Gastroesophageal sphincter (tissue), 3 donors: ENCODE measurements around the gene ZIM2.

ENCODE experiments used
- CTCF ChIP-seq, 4 experiments: fragments of 200-600 bp in 2 of 4; fragments of 450-650 bp in 2 of 4; sonication (generic) in 1 of 4; IDR thresholded peaks; one replicate each; pipeline ENCODE4 v1.5.1; 2017 to 2019; ENCODE audit warnings: antibody characterized with exemption in 4 of 4, mild to moderate bottlenecking in 2 of 4, moderate library complexity in 2 of 4
- EP300 ChIP-seq: sonication (generic); formaldehyde crosslinking; IDR thresholded peaks from one replicate; pipeline ENCODE4 v1.6.1; 2017; ENCODE audit warnings: antibody characterized with exemption, mild to moderate bottlenecking

GRCh38 chr19:56813531-56813930 is 27.0 kb downstream of the ZIM2 start:
- TF ChIP-seq CTCF (IDR thresholded peaks at IDR 0.05) (no peak), EP300 (no peak)
